ENCODE measurements around the gene TMCO4.

The TMCO4 gene

GRCh38 chr1:19744886-19745285 lies 54.8 kb downstream of the TMCO4 start:
- no peak overlapping the region for H3K9ac ChIP-seq (ENCODE audit: low read depth, low read length)

GRCh38 chr1:19744335-19744743 lies 55.4 kb downstream of the TMCO4 start:
- Histone ChIP-seq H3K27ac (ENCODE audit: low read depth, low read length) (no peak overlapping the region), H3K9me3 (ENCODE audit: control insufficient read depth, insufficient read depth, low read length) (no peaks in the 10 kb centered on the region), H3K36me3 (ENCODE audit: control insufficient read depth, insufficient read depth, low read length) (no peaks in the 10 kb centered on the region), H3K9ac (ENCODE audit: low read depth, low read length) (no peak overlapping the region), H3K4me3 (ENCODE audit: low read depth, low read length) (no peak overlapping the region), H3K27me3 (ENCODE audit: control insufficient read depth, insufficient read depth, low read length) (no peaks in the 10 kb centered on the region), H3K4me1 (ENCODE audit: control insufficient read depth, insufficient read depth, low read length) (no peaks in the 10 kb centered on the region)

More at GRCh38 chr1:19744886-19745285, 54.8 kb downstream of the TMCO4 start:
- H3K4me1 ChIP-seq (ENCODE audit: control insufficient read depth, insufficient read depth, low read length), result no peaks in the 10 kb centered on the region
- H3K27me3 ChIP-seq (ENCODE audit: control insufficient read depth, insufficient read depth, low read length), result no peaks in the 10 kb centered on the region
- H3K4me3 ChIP-seq (ENCODE audit: low read depth, low read length), result no peak overlapping the region
- no peaks in the 10 kb centered on the region for H3K9me3 ChIP-seq (ENCODE audit: control insufficient read depth, insufficient read depth, low read length)
- no peak overlapping the region for H3K27ac ChIP-seq (ENCODE audit: low read depth, low read length)
- H3K36me3 ChIP-seq (ENCODE audit: control insufficient read depth, insufficient read depth, low read length), result no peaks in the 10 kb centered on the region

- Histone ChIP-seq H3K36me3 (ENCODE audit: control insufficient read depth, insufficient read depth, low read length) (no peaks in the 10 kb centered on the region), H3K9me3 (ENCODE audit: control insufficient read depth, insufficient read depth, low read length) (no peaks in the 10 kb centered on the region)
Observed at GRCh38 chr1:19743793-19744192, 55.9 kb downstream of the TMCO4 start.

GRCh38 chr1:19743180-19743579 lies 56.5 kb downstream of the TMCO4 start:
- Histone ChIP-seq H3K27me3 (ENCODE audit: control insufficient read depth, insufficient read depth, low read length) (no peaks in the 10 kb centered on the region), H3K27ac (ENCODE audit: low read depth, low read length) (no peak overlapping the region), H3K4me3 (ENCODE audit: low read depth, low read length) (no peak overlapping the region), H3K9me3 (ENCODE audit: control insufficient read depth, insufficient read depth, low read length) (no peaks in the 10 kb centered on the region), H3K4me1 (ENCODE audit: control insufficient read depth, insufficient read depth, low read length) (no peaks in the 10 kb centered on the region), H3K9ac (ENCODE audit: low read depth, low read length) (no peak overlapping the region), H3K36me3 (ENCODE audit: control insufficient read depth, insufficient read depth, low read length) (no peaks in the 10 kb centered on the region)

More at GRCh38 chr1:19743793-19744192, 55.9 kb downstream of the TMCO4 start:
- Histone ChIP-seq H3K27me3 (ENCODE audit: control insufficient read depth, insufficient read depth, low read length) (no peaks in the 10 kb centered on the region), H3K4me3 (ENCODE audit: low read depth, low read length) (no peak overlapping the region), H3K4me1 (ENCODE audit: control insufficient read depth, insufficient read depth, low read length) (no peaks in the 10 kb centered on the region), H3K9ac (ENCODE audit: low read depth, low read length) (no peak overlapping the region), H3K27ac (ENCODE audit: low read depth, low read length) (no peak overlapping the region)

GRCh38 chr1:19739628-19740027 lies 60.1 kb downstream of the TMCO4 start:
- no peaks in the 10 kb centered on the region for H3K36me3 ChIP-seq (ENCODE audit: control insufficient read depth, insufficient read depth, low read length)
- no peak overlapping the region for H3K4me3 ChIP-seq (ENCODE audit: low read depth, low read length)
- H3K27me3 ChIP-seq (ENCODE audit: control insufficient read depth, insufficient read depth, low read length), result no peaks in the 10 kb centered on the region
- H3K27ac ChIP-seq (ENCODE audit: low read depth, low read length), result no peak overlapping the region
- H3K9ac ChIP-seq (ENCODE audit: low read depth, low read length), result no peak overlapping the region
- no peaks in the 10 kb centered on the region for H3K9me3 ChIP-seq (ENCODE audit: control insufficient read depth, insufficient read depth, low read length)
- H3K4me1 ChIP-seq (ENCODE audit: control insufficient read depth, insufficient read depth, low read length), result no peaks in the 10 kb centered on the region

GRCh38 chr1:19738669-19739068 lies 61.0 kb downstream of the TMCO4 start:
- no peak overlapping the region for H3K27ac ChIP-seq (ENCODE audit: low read depth, low read length)

GRCh38 chr1:19738076-19738475 lies 61.6 kb downstream of the TMCO4 start:
- no peak overlapping the region for H3K9ac ChIP-seq (ENCODE audit: low read depth, low read length)
- no peak overlapping the region for H3K27ac ChIP-seq (ENCODE audit: low read depth, low read length)
- H3K27me3 ChIP-seq (ENCODE audit: control insufficient read depth, insufficient read depth, low read length), result no peaks in the 10 kb centered on the region
- no peak overlapping the region for H3K4me3 ChIP-seq (ENCODE audit: low read depth, low read length)
- no peaks in the 10 kb centered on the region for H3K4me1 ChIP-seq (ENCODE audit: control insufficient read depth, insufficient read depth, low read length)
- no peaks in the 10 kb centered on the region for H3K9me3 ChIP-seq (ENCODE audit: control insufficient read depth, insufficient read depth, low read length)
- H3K36me3 ChIP-seq (ENCODE audit: control insufficient read depth, insufficient read depth, low read length), result no peaks in the 10 kb centered on the region

More at GRCh38 chr1:19738669-19739068, 61.0 kb downstream of the TMCO4 start:
- no peaks in the 10 kb centered on the region for H3K27me3 ChIP-seq (ENCODE audit: control insufficient read depth, insufficient read depth, low read length)
- no peaks in the 10 kb centered on the region for H3K4me1 ChIP-seq (ENCODE audit: control insufficient read depth, insufficient read depth, low read length)
- no peak overlapping the region for H3K9ac ChIP-seq (ENCODE audit: low read depth, low read length)
- no peaks in the 10 kb centered on the region for H3K36me3 ChIP-seq (ENCODE audit: control insufficient read depth, insufficient read depth, low read length)
- no peaks in the 10 kb centered on the region for H3K9me3 ChIP-seq (ENCODE audit: control insufficient read depth, insufficient read depth, low read length)
- H3K4me3 ChIP-seq (ENCODE audit: low read depth, low read length), result no peak overlapping the region

- Histone ChIP-seq H3K4me3 (ENCODE audit: low read depth, low read length) (no peak overlapping the region), H3K9me3 (ENCODE audit: control insufficient read depth, insufficient read depth, low read length) (no peaks in the 10 kb centered on the region), H3K27me3 (ENCODE audit: control insufficient read depth, insufficient read depth, low read length) (no peaks in the 10 kb centered on the region), H3K27ac (ENCODE audit: low read depth, low read length) (no peak overlapping the region), H3K36me3 (ENCODE audit: control insufficient read depth, insufficient read depth, low read length) (no peaks in the 10 kb centered on the region), H3K4me1 (ENCODE audit: control insufficient read depth, insufficient read depth, low read length) (no peaks in the 10 kb centered on the region), H3K9ac (ENCODE audit: low read depth, low read length) (no peak overlapping the region)
Observed at GRCh38 chr1:19737104-19737825, 62.5 kb downstream of the TMCO4 start.

GRCh38 chr1:19735440-19736127 lies 64.1 kb downstream of the TMCO4 start:
- Histone ChIP-seq H3K27ac (ENCODE audit: low read depth, low read length) (no peak overlapping the region), H3K9ac (ENCODE audit: low read depth, low read length) (no peak overlapping the region), H3K9me3 (ENCODE audit: control insufficient read depth, insufficient read depth, low read length) (no peaks in the 10 kb centered on the region), H3K4me1 (ENCODE audit: control insufficient read depth, insufficient read depth, low read length) (no peaks in the 10 kb centered on the region), H3K4me3 (ENCODE audit: low read depth, low read length) (no peak overlapping the region), H3K36me3 (ENCODE audit: control insufficient read depth, insufficient read depth, low read length) (no peaks in the 10 kb centered on the region), H3K27me3 (ENCODE audit: control insufficient read depth, insufficient read depth, low read length) (no peaks in the 10 kb centered on the region)

GRCh38 chr1:19734472-19734999 lies 65.2 kb downstream of the TMCO4 start:
- Histone ChIP-seq H3K27ac (ENCODE audit: low read depth, low read length) (no peak overlapping the region), H3K9ac (ENCODE audit: low read depth, low read length) (no peak overlapping the region), H3K4me3 (ENCODE audit: low read depth, low read length) (no peak overlapping the region), H3K36me3 (ENCODE audit: control insufficient read depth, insufficient read depth, low read length) (no peaks in the 10 kb centered on the region), H3K4me1 (ENCODE audit: control insufficient read depth, insufficient read depth, low read length) (no peaks in the 10 kb centered on the region), H3K9me3 (ENCODE audit: control insufficient read depth, insufficient read depth, low read length) (0 out of 2 replicates have a peak, but pooled peaks cover 2% of the 10 kb centered on the region), H3K27me3 (ENCODE audit: control insufficient read depth, insufficient read depth, low read length) (no peaks in the 10 kb centered on the region)

- no peak overlapping the region for H3K9ac ChIP-seq (ENCODE audit: low read depth, low read length)
- H3K27me3 ChIP-seq (ENCODE audit: control insufficient read depth, insufficient read depth, low read length), result no peaks in the 10 kb centered on the region
- H3K4me1 ChIP-seq (ENCODE audit: control insufficient read depth, insufficient read depth, low read length), result no peaks in the 10 kb centered on the region
- H3K4me3 ChIP-seq (ENCODE audit: low read depth, low read length), result no peak overlapping the region
- 0 out of 2 replicates have a peak, but pooled peaks cover 2% of the 10 kb centered on the region for H3K9me3 ChIP-seq (ENCODE audit: control insufficient read depth, insufficient read depth, low read length)
- H3K36me3 ChIP-seq (ENCODE audit: control insufficient read depth, insufficient read depth, low read length), result no peaks in the 10 kb centered on the region
- H3K27ac ChIP-seq (ENCODE audit: low read depth, low read length), result no peak overlapping the region
Observed at GRCh38 chr1:19734056-19734455, 65.7 kb downstream of the TMCO4 start.
